Measurements from ENCODE around the gene VEZF1.

The VEZF1 gene

GRCh38 chr17:57957120-57957850 is 30.8 kb downstream of the VEZF1 start:
- ATAC-seq (ENCODE audit: low read depth), result no peak
- Mint-ChIP-seq H3K27me3 (peaks cover 34% of the 10 kb centered on the region), H3K27ac (no peak overlapping the region), H3K36me3 (peaks cover 2% of the 10 kb centered on the region), H3K4me3 (no peak overlapping the region), H3K9me3 (peaks cover 2% of the 10 kb centered on the region), H3K4me1 (peaks cover 22% of the 10 kb centered on the region)
- DNase-seq (ENCODE audit: low spot score in 2 of 2), result no peak

GRCh38 chr17:57956291-57957119 is 31.5 kb downstream of the VEZF1 start:
- peaks cover 22% of the 10 kb centered on the region for H3K4me1 Mint-ChIP-seq
- peak overlapping the region; percentile 69 for H3K4me3 Mint-ChIP-seq
- H3K9me3 Mint-ChIP-seq, result peaks cover 2% of the 10 kb centered on the region
- H3K36me3 Mint-ChIP-seq, result peaks cover 2% of the 10 kb centered on the region
- DNase-seq (ENCODE audit: low spot score in 2 of 2), result peak; percentile 49 to 56
- no peak overlapping the region for H3K27ac Mint-ChIP-seq
- ATAC-seq (ENCODE audit: low read depth), result peak; percentile 89
- peaks cover 30% of the 10 kb centered on the region for H3K27me3 Mint-ChIP-seq

GRCh38 chr17:57955183-57955931 is 32.7 kb downstream of the VEZF1 start, which contains the start of gene CUEDC1:
TSS of gene CUEDC1 (minus strand) at chr17:57955412. CDS start at chr17:57885564, 69,848 bp downstream.
- ATAC-seq (ENCODE audit: low read depth) (peak; percentile 66), DNase-seq (ENCODE audit: low spot score in 2 of 2) (peak; percentile 51 to 66)
- H3K36me3 Mint-ChIP-seq, result peaks cover 2% of the 10 kb centered on the region
- peaks cover 2% of the 10 kb centered on the region for H3K9me3 Mint-ChIP-seq
- H3K4me1 Mint-ChIP-seq, result peaks cover 29% of the 10 kb centered on the region
- H3K4me3 Mint-ChIP-seq, result peak within 1 kb of the TSS; percentile 69
- H3K27me3 Mint-ChIP-seq, result peaks cover 32% of the 10 kb centered on the region
- no peak within 1 kb of the TSS for H3K27ac Mint-ChIP-seq

- peaks cover 34% of the 10 kb centered on the region for H3K4me1 Mint-ChIP-seq
- DNase-seq (ENCODE audit: low spot score in 2 of 2) (no peak), ATAC-seq (ENCODE audit: low read depth) (no peak)
- H3K27me3 Mint-ChIP-seq, result peaks cover 35% of the 10 kb centered on the region
- H3K36me3 Mint-ChIP-seq, result peaks cover 2% of the 10 kb centered on the region
- peaks cover 2% of the 10 kb centered on the region for H3K9me3 Mint-ChIP-seq
- peak overlapping the region; percentile 55 for H3K4me3 Mint-ChIP-seq
- H3K27ac Mint-ChIP-seq, result no peak overlapping the region
Observed at GRCh38 chr17:57954397-57955182, 33.5 kb downstream of the VEZF1 start.

- Mint-ChIP-seq H3K4me3 (peak overlapping the region; percentile 55), H3K27ac (no peak overlapping the region), H3K36me3 (peaks cover 2% of the 10 kb centered on the region), H3K4me1 (peaks cover 37% of the 10 kb centered on the region), H3K27me3 (peaks cover 33% of the 10 kb centered on the region), H3K9me3 (peaks cover 2% of the 10 kb centered on the region)
- no peak for DNase-seq (ENCODE audit: low spot score in 2 of 2)
- no peak for ATAC-seq (ENCODE audit: low read depth)
Observed at GRCh38 chr17:57953705-57954396, 34.2 kb downstream of the VEZF1 start.

GRCh38 chr17:57953219-57953618 is 34.8 kb downstream of the VEZF1 start:
- DNase-seq (ENCODE audit: low spot score in 2 of 2) (no peak), ATAC-seq (ENCODE audit: low read depth) (no peak)
- no peak overlapping the region for H3K27ac Mint-ChIP-seq
- H3K36me3 Mint-ChIP-seq, result peaks cover 2% of the 10 kb centered on the region
- peaks cover 44% of the 10 kb centered on the region for H3K4me1 Mint-ChIP-seq
- peaks cover 2% of the 10 kb centered on the region for H3K9me3 Mint-ChIP-seq
- H3K4me3 Mint-ChIP-seq, result peak overlapping the region; percentile 17
- peaks cover 39% of the 10 kb centered on the region for H3K27me3 Mint-ChIP-seq

GRCh38 chr17:57949649-57950048 is 38.4 kb downstream of the VEZF1 start:
- Mint-ChIP-seq H3K4me1 (peaks cover 38% of the 10 kb centered on the region), H3K27ac (no peak overlapping the region), H3K36me3 (no peaks in the 10 kb centered on the region), H3K27me3 (peaks cover 35% of the 10 kb centered on the region), H3K9me3 (no peaks in the 10 kb centered on the region), H3K4me3 (no peak overlapping the region)
- no peak for ATAC-seq (ENCODE audit: low read depth)
- no peak for DNase-seq (ENCODE audit: low spot score in 2 of 2)

- ATAC-seq (ENCODE audit: low read depth), result no peak
- no peak for DNase-seq (ENCODE audit: low spot score in 2 of 2)
- Mint-ChIP-seq H3K4me1 (peaks cover 38% of the 10 kb centered on the region), H3K27me3 (peaks cover 33% of the 10 kb centered on the region), H3K4me3 (peak overlapping the region; percentile 33), H3K9me3 (no peaks in the 10 kb centered on the region), H3K36me3 (no peaks in the 10 kb centered on the region), H3K27ac (no peak overlapping the region)
Observed at GRCh38 chr17:57948555-57949420, 39.3 kb downstream of the VEZF1 start.

- Mint-ChIP-seq H3K27me3 (peaks cover 36% of the 10 kb centered on the region), H3K9me3 (no peaks in the 10 kb centered on the region), H3K27ac (no peak overlapping the region), H3K4me3 (no peak overlapping the region), H3K4me1 (peaks cover 41% of the 10 kb centered on the region), H3K36me3 (no peaks in the 10 kb centered on the region)
- no peak for ATAC-seq (ENCODE audit: low read depth)
- DNase-seq (ENCODE audit: low spot score in 2 of 2), result no peak
Observed at GRCh38 chr17:57948169-57948554, 39.9 kb downstream of the VEZF1 start.

GRCh38 chr17:57947369-57947768 is 40.7 kb downstream of the VEZF1 start:
- DNase-seq (ENCODE audit: low spot score in 2 of 2), result no peak
- Mint-ChIP-seq H3K4me3 (peak overlapping the region; percentile 84), H3K4me1 (peaks cover 41% of the 10 kb centered on the region), H3K27ac (no peak overlapping the region), H3K9me3 (no peaks in the 10 kb centered on the region), H3K36me3 (no peaks in the 10 kb centered on the region), H3K27me3 (peaks cover 33% of the 10 kb centered on the region)
- no peak for ATAC-seq (ENCODE audit: low read depth)

- Mint-ChIP-seq H3K4me1 (peaks cover 41% of the 10 kb centered on the region), H3K9me3 (no peaks in the 10 kb centered on the region), H3K27ac (peak overlapping the region; percentile 28), H3K4me3 (peak overlapping the region; percentile 84), H3K27me3 (peaks cover 33% of the 10 kb centered on the region), H3K36me3 (no peaks in the 10 kb centered on the region)
- DNase-seq (ENCODE audit: low spot score in 2 of 2), result peak in 1 of 2 donors; percentile 52
- ATAC-seq (ENCODE audit: low read depth), result peak; percentile 92
Observed at GRCh38 chr17:57946798-57947358, 41.2 kb downstream of the VEZF1 start.

All from memory B cell (primary cell).